Activated CD4-positive, alpha-beta T cell treated with anti-CD3 and anti-CD28 coated beads for 1 hour (primary cell): Measurements from ENCODE around the gene PEX13.
"Not testable (repeated sequence)": the region's sequence is repeated elsewhere in the genome, so short reads cannot be mapped to it uniquely, and the experiment has no call there.

Experiments used
- DNase-seq: peaks from one replicate; pipeline ENCODE4 v3.0.0-alpha.2; 2020

Gene PEX13

GRCh38 chr2:61011678-61012077 is 5.8 kb upstream of the PEX13 start:
- DNase-seq: no peak

- DNase-seq: not testable (repeated sequence)
These were observed 5.2 kb upstream of the PEX13 start for GRCh38 chr2:61012303-61012702.

- no peak for DNase-seq
These were observed 4.1 kb upstream of the PEX13 start for GRCh38 chr2:61013382-61013781.

- DNase-seq: no peak
These were observed 2.8 kb upstream of the PEX13 start for GRCh38 chr2:61014763-61015162.

GRCh38 chr2:61015976-61016375 is 1.5 kb upstream of the PEX13 start:
- no peak for DNase-seq

GRCh38 chr2:61016392-61017002 is 1.0 kb upstream of the PEX13 start:
- no peak for DNase-seq

GRCh38 chr2:61017003-61017555 is 441 bp upstream of the PEX13 start:
- peak; percentile 55 for DNase-seq

- no peak for DNase-seq
These were observed 817 bp downstream of the PEX13 start for GRCh38 chr2:61018318-61018755.

- no peak for DNase-seq
These were observed 1.3 kb downstream of the PEX13 start for GRCh38 chr2:61018798-61019197.

- DNase-seq: no peak
These were observed 3.7 kb downstream of the PEX13 start for GRCh38 chr2:61021228-61021660.

- DNase-seq: no peak
These were observed 6.2 kb downstream of the PEX13 start for GRCh38 chr2:61023670-61024069.

GRCh38 chr2:61029533-61029932 is 12.0 kb downstream of the PEX13 start:
- DNase-seq: no peak

GRCh38 chr2:61034592-61034991 is 17.1 kb downstream of the PEX13 start:
- not testable (repeated sequence) for DNase-seq

GRCh38 chr2:61036643-61037042 is 19.1 kb downstream of the PEX13 start:
- DNase-seq: not testable (repeated sequence)

GRCh38 chr2:61042807-61043206 is 25.3 kb downstream of the PEX13 start:
- no peak for DNase-seq

- no peak for DNase-seq
These were observed 27.1 kb downstream of the PEX13 start for GRCh38 chr2:61044636-61045035.

- no peak for DNase-seq
These were observed 27.7 kb downstream of the PEX13 start for GRCh38 chr2:61045226-61045625.

- DNase-seq: no peak
These were observed 28.5 kb downstream of the PEX13 start for GRCh38 chr2:61045999-61046398.

- DNase-seq: no peak
These were observed 38.0 kb downstream of the PEX13 start for GRCh38 chr2:61055557-61055956.

GRCh38 chr2:61057562-61057961 is 40.0 kb downstream of the PEX13 start:
- no peak for DNase-seq

- no peak for DNase-seq
These were observed 41.9 kb downstream of the PEX13 start for GRCh38 chr2:61059382-61059781.

- peak; percentile 74 for DNase-seq
These were observed 48.5 kb downstream of the PEX13 start, which contains the start of gene SANBR for GRCh38 chr2:61065714-61066709. SANBR (plus strand) TSS chr2:61065871; CDS start chr2:61070351, 4,480 bp downstream.

GRCh38 chr2:61074100-61074499 is 56.6 kb downstream of the PEX13 start:
- no peak for DNase-seq

GRCh38 chr2:61085883-61086282 is 68.4 kb downstream of the PEX13 start:
- no peak for DNase-seq
